Myocyte (in vitro differentiated cells): ENCODE data around the gene PPP2R2B. TPM values are rescaled to one million over a fixed set of nuclear protein-coding genes. Genes with fewer than 3 reads are reported as not detected.
A peak's percentile ranks its signal among the peaks of the same experiment; 100 is the strongest.

Experiments used
- DNase-seq: peaks from one replicate; pipeline ENCODE4 v3.0.0-alpha.2; 2012; ENCODE audit warnings: low read depth
- polyA plus RNA-seq: library from polyadenylated mRNA; unstranded; fragments of >200 nt; gene quantifications from one replicate; pipeline ENCODE4 v1.2.1, GENCODE V29; 2012; ENCODE audit warnings: missing spikeins
- total RNA-seq: library from RNA; depleted of rRNA; stranded (reverse); fragments of >200 nt; gene quantifications from 2 replicates; pipeline ENCODE4 v1.2.3, GENCODE V29; 2014

Gene PPP2R2B
- 0.21 TPM in 1 of 2 replicates, not detected in the other for total RNA-seq
- polyA plus RNA-seq = 2.2 TPM

- peak; percentile 44 for DNase-seq
Observed at GRCh38 chr5:146878476-146879172, at the start of gene PPP2R2B. TSS of gene PPP2R2B (minus strand) at chr5:146878757.

- DNase-seq = no peak
Observed at GRCh38 chr5:146924132-146924531, 45.6 kb upstream of the PPP2R2B start.

- no peak for DNase-seq
Observed at GRCh38 chr5:146921225-146921624, 42.7 kb upstream of the PPP2R2B start.

GRCh38 chr5:146920351-146920881 is 41.9 kb upstream of the PPP2R2B start:
- DNase-seq = no peak

- DNase-seq = no peak
Observed at GRCh38 chr5:146919304-146919703, 40.7 kb upstream of the PPP2R2B start.

GRCh38 chr5:146917931-146918330 is 39.4 kb upstream of the PPP2R2B start:
- no peak for DNase-seq

- no peak for DNase-seq
Observed at GRCh38 chr5:146912874-146913273, 34.3 kb upstream of the PPP2R2B start.

GRCh38 chr5:146910239-146910638 is 31.7 kb upstream of the PPP2R2B start:
- DNase-seq = no peak

- DNase-seq = no peak
Observed at GRCh38 chr5:146909255-146910068, 30.9 kb upstream of the PPP2R2B start.

GRCh38 chr5:146906803-146907202 is 28.2 kb upstream of the PPP2R2B start:
- no peak for DNase-seq

- no peak for DNase-seq
Observed at GRCh38 chr5:146904890-146905289, 26.3 kb upstream of the PPP2R2B start.

- DNase-seq = no peak
Observed at GRCh38 chr5:146903789-146904188, 25.2 kb upstream of the PPP2R2B start.

- DNase-seq = no peak
Observed at GRCh38 chr5:146902471-146902870, 23.9 kb upstream of the PPP2R2B start.

- no peak for DNase-seq
Observed at GRCh38 chr5:146897061-146897460, 18.5 kb upstream of the PPP2R2B start.

- DNase-seq = no peak
Observed at GRCh38 chr5:146894753-146895521, 16.4 kb upstream of the PPP2R2B start.

- no peak for DNase-seq
Observed at GRCh38 chr5:146893991-146894390, 15.4 kb upstream of the PPP2R2B start.

- DNase-seq = no peak
Observed at GRCh38 chr5:146892231-146892630, 13.7 kb upstream of the PPP2R2B start.

GRCh38 chr5:146891511-146891910 is 13.0 kb upstream of the PPP2R2B start:
- DNase-seq = no peak

- no peak for DNase-seq
Observed at GRCh38 chr5:146890731-146891440, 12.3 kb upstream of the PPP2R2B start.

- no peak for DNase-seq
Observed at GRCh38 chr5:146890066-146890465, 11.5 kb upstream of the PPP2R2B start.

- no peak for DNase-seq
Observed at GRCh38 chr5:146889169-146889568, 10.6 kb upstream of the PPP2R2B start.
